HepG2 (cell line): Measurements from ENCODE around the gene FHIT. TPM values are rescaled to one million over a fixed set of nuclear protein-coding genes. Genes with fewer than 3 reads are reported as not detected.

Experiments
- ATAC-seq: fragments of 200-7000 bp; cut with Tn5 transposase; 3 replicates; pipeline ENCODE4 v1.9.1; 2020; ENCODE audit warnings: mild to moderate bottlenecking, moderate library complexity
- BruUV-seq: library from RNA; stranded (reverse); fragments of 400-500 nt; replicated peaks from 2 replicates; lab custom pipeline; 2021; lab: Mats Ljungman, UMichigan
- CTCF ChIA-PET: fragments of 300-600 bp; formaldehyde crosslinking; extraction: SDS; loops from one replicate; lab custom pipeline; 2021; ENCODE audit warnings: low total read pairs, inconsistent platforms, low intra/inter-chr PET ratio; lab: Yijun Ruan, JAX
- POLR2A ChIA-PET: fragments of 350-600 bp; sonication (Branson Sonifier 250); formaldehyde crosslinking; loops from one replicate; lab custom pipeline; 2020; ENCODE audit warnings: antibody characterized with exemption, inconsistent platforms; lab: Yijun Ruan, JAX
- DNase-seq: peaks from one replicate; pipeline ENCODE4 v3.0.0-alpha.2; 2015; ENCODE audit warnings: low spot score
- FAIRE-seq: peaks from 3 replicates; lab custom pipeline; 2011; peaks lifted over from hg19 to GRCh38; lab: Jason Lieb, UNC
- H2AFZ ChIP-seq: one replicate; pipeline ENCODE4 v1.6.1; 2011; ENCODE audit warnings: low read length, inconsistent platforms
- H3K27ac ChIP-seq: fragments of 300-600 bp; 3 replicates; pipeline ENCODE4 v1.8.0; 2011; ENCODE audit warnings: mixed run types, mild to moderate bottlenecking, mixed read lengths, low read length, inconsistent platforms; ENCODE audit not compliant: insufficient read depth; ENCODE audit errors: extremely low read length
- H3K27me3 ChIP-seq, 2 experiments: fragments of 200-600 bp in 1 of 2; 2 replicates in 1 of 2; 3 replicates in 1 of 2; pipeline versions ENCODE4 v1.6.0 to v1.8.0; 2011; ENCODE audit warnings: low read length in 2 of 2, mild to moderate bottlenecking in 2 of 2, moderate library complexity in 2 of 2, inconsistent platforms in 1 of 2; ENCODE audit not compliant: insufficient read depth in 2 of 2, control insufficient read depth in 1 of 2
- H3K36me3 ChIP-seq, 2 experiments: fragments of 200-600 bp in 1 of 2; replicated peaks in 1 of 2; 2 replicates in 1 of 2; 3 replicates in 1 of 2; pipeline versions ENCODE4 v1.5.1 to v1.8.0; 2011; ENCODE audit warnings: low read length in 2 of 2, inconsistent platforms in 1 of 2; ENCODE audit not compliant: insufficient read depth in 2 of 2, control insufficient read depth in 1 of 2
- H3K4me1 ChIP-seq: 2 replicates; pipeline ENCODE4 v1.5.1; 2012; ENCODE audit warnings: low read length, inconsistent platforms; ENCODE audit not compliant: insufficient read depth
- H3K4me2 ChIP-seq: 2 replicates; pipeline ENCODE4 v1.6.0; 2011; ENCODE audit warnings: low read depth, low read length, inconsistent platforms
- H3K4me3 ChIP-seq, 3 experiments: fragments of 200-600 bp in 1 of 3; sonication (generic), shearing (Covaris generic) in 1 of 3; replicated peaks in 1 of 3; 2 replicates each; pipeline ENCODE4 v1.5.1; 2011 to 2016; ENCODE audit warnings: low read length in 3 of 3, inconsistent platforms in 2 of 3, low read depth in 2 of 3, mild to moderate bottlenecking in 2 of 3, control low read depth in 1 of 3, mixed read lengths in 1 of 3; ENCODE audit not compliant: insufficient read depth in 1 of 3
- H3K79me2 ChIP-seq: one replicate; pipeline ENCODE4 v1.6.1; 2011; ENCODE audit warnings: low read length, inconsistent platforms; ENCODE audit not compliant: insufficient read depth
- H3K9ac ChIP-seq: 2 replicates; pipeline ENCODE4 v1.6.0; 2011; ENCODE audit warnings: mild to moderate bottlenecking, low read depth, low read length, inconsistent platforms; ENCODE audit not compliant: insufficient read depth
- H3K9me3 ChIP-seq: 2 replicates; pipeline ENCODE4 v1.5.1; 2012; ENCODE audit warnings: mild to moderate bottlenecking, low read length
- H4K20me1 ChIP-seq: 2 replicates; pipeline ENCODE4 v1.6.0; 2011; ENCODE audit warnings: inconsistent platforms, mild to moderate bottlenecking, low read length, moderate library complexity; ENCODE audit not compliant: insufficient read depth
- ATAD3A ChIP-seq: sonication (generic); formaldehyde crosslinking; IDR thresholded peaks from 2 replicates; pipeline ENCODE4 v1.4.0; 2020; ENCODE audit warnings: missing genetic modification reagents
- CBX2 ChIP-seq, 2 experiments: fragments of 200-600 bp in 1 of 2; sonication (generic); formaldehyde crosslinking in 1 of 2; IDR thresholded peaks; 2 replicates each; pipeline versions ENCODE4 v1.7.0 to v1.8.1; 2018 to 2022; ENCODE audit warnings: low read depth in 2 of 2, low read length in 1 of 2, mild to moderate bottlenecking in 1 of 2, missing genetic modification reagents in 1 of 2
- PBX2 ChIP-seq: IDR thresholded peaks from 2 replicates; pipeline ENCODE4 v1.6.1; 2016; ENCODE audit warnings: control low read depth
- ZBTB10 ChIP-seq: sonication (generic); formaldehyde crosslinking; IDR thresholded peaks from 2 replicates; pipeline ENCODE4 v1.4.0; 2020; ENCODE audit warnings: missing genetic modification reagents, borderline replicate concordance
- ZFP36L1 ChIP-seq: sonication (generic); formaldehyde crosslinking; IDR thresholded peaks from 2 replicates; pipeline ENCODE4 v1.8.0; 2022; ENCODE audit warnings: mild to moderate bottlenecking, missing genetic modification reagents, moderate library complexity
- ZNF33A ChIP-seq: sonication (generic); formaldehyde crosslinking; IDR thresholded peaks from 2 replicates; pipeline ENCODE4 v1.5.1; 2020; ENCODE audit warnings: missing genetic modification reagents, mild to moderate bottlenecking, moderate library complexity, borderline replicate concordance
- ZNF430 ChIP-seq: sonication (generic); formaldehyde crosslinking; IDR thresholded peaks from 2 replicates; pipeline ENCODE4 v1.9.0; 2021; ENCODE audit warnings: mild to moderate bottlenecking, missing genetic modification reagents
- ZNF468 ChIP-seq: sonication (generic); formaldehyde crosslinking; IDR thresholded peaks from 2 replicates; pipeline ENCODE4 v1.8.0; 2022; ENCODE audit warnings: mild to moderate bottlenecking, moderate library complexity, missing genetic modification reagents
- ZNF841 ChIP-seq: sonication (generic); formaldehyde crosslinking; IDR thresholded peaks from 2 replicates; pipeline ENCODE4 v1.8.1; 2023; ENCODE audit warnings: missing genetic modification reagents, borderline replicate concordance
- WGBS: methylation state at CpG from one replicate; pipeline ENCODE4 v1.1.6; 2017; ENCODE audit warnings: low lambda C conversion rate; 5-methylcytosine and 5-hydroxymethylcytosine counted together
- in situ Hi-C: cut with HindIII; loops from 2 replicates; pipeline ENCODE4 v1.10.0; 2017; ENCODE audit warnings: low pct_unique_long_range_greater_than_20kb; ENCODE audit not compliant: extremely low pct_ligation_motif_present
- intact Hi-C: fragments of 100-400 bp; cut with micrococcal nuclease; formaldehyde crosslinking; loops from one replicate; pipeline ENCODE4 v1.10.0; 2022; ENCODE audit not compliant: unreplicated experiment
- polyA plus RNA-seq, 8 experiments: library from polyadenylated mRNA; depleted of rRNA in 3 of 8; stranded (reverse) in 7 of 8; unstranded in 1 of 8; fragments of >200 nt; fragmentation: Illumina TruSeq in 4 of 8; extraction: Trizol in 4 of 8; gene quantifications; 2 replicates each; pipeline versions ENCODE4 v1.2.1 to v1.2.3, GENCODE V29; 2011 to 2016; ENCODE audit warnings: low read depth in 4 of 8, missing spikeins in 1 of 8, mixed read lengths in 1 of 8; ENCODE audit not compliant: insufficient read depth in 1 of 8
- total RNA-seq, 5 experiments: library from RNA; depleted of rRNA; stranded (reverse); fragments of >200 nt; fragmentation: Illumina TruSeq; extraction: Trizol; gene quantifications; 2 replicates each; pipeline ENCODE4 v1.2.3, GENCODE V29; 2016; ENCODE audit warnings: low read depth in 1 of 5
- TF ChIP-seq, protein P1 (sequence below), 2 experiments: sonication (generic) in 1 of 2; formaldehyde crosslinking in 1 of 2; IDR thresholded peaks; 2 replicates each; pipeline versions ENCODE4 v1.4.0 to v1.6.1; 2016 to 2020; ENCODE audit warnings: borderline replicate concordance in 1 of 2, low read depth in 1 of 2, mild to moderate bottlenecking in 1 of 2, missing genetic modification reagents in 1 of 2

Gene FHIT
- total and polyA plus RNA-seq, 2 of the 13 experiments (the other 11 are each of a cell fraction or from before 2014, with no cell fraction given) = 4.0 to 4.6 TPM

DNA sequence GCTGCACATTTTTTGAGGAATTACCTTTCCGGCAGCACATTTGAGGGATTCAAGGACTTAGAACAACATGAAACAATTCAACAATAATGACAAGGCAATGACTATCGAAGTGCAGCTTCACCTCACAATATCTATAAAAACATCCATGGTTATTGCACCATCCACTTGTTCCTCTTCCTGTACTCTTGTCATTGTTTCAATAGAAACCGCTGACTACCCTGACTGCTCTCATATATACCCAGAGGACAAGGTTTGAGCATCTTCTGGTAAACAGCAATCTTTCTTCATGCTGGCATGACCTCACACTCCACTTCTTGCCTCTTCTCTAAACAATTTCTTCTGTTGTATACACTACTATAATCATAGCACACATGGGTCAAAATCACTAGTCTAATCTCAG, 864.9 kb downstream of the FHIT start:
- Histone ChIP-seq H3K4me2 (no peak overlapping the region), H3K27me3 (no peaks in the 10 kb centered on the region), H4K20me1 (no peaks in the 10 kb centered on the region)
- DNase-seq = no peak
- intact Hi-C loops = no loop called here
- TF ChIP-seq, protein P1, sequence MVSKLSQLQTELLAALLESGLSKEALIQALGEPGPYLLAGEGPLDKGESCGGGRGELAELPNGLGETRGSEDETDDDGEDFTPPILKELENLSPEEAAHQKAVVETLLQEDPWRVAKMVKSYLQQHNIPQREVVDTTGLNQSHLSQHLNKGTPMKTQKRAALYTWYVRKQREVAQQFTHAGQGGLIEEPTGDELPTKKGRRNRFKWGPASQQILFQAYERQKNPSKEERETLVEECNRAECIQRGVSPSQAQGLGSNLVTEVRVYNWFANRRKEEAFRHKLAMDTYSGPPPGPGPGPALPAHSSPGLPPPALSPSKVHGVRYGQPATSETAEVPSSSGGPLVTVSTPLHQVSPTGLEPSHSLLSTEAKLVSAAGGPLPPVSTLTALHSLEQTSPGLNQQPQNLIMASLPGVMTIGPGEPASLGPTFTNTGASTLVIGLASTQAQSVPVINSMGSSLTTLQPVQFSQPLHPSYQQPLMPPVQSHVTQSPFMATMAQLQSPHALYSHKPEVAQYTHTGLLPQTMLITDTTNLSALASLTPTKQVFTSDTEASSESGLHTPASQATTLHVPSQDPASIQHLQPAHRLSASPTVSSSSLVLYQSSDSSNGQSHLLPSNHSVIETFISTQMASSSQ (IDR thresholded peaks at IDR 0.05; ENCODE audit: low read depth) = no peak
- TF ChIP-seq, protein P1 (CRISPR knock-in tag; IDR thresholded peaks at IDR 0.05; ENCODE audit: borderline replicate concordance) = no peak
- TF ChIP-seq ZBTB10 (CRISPR knock-in tag) (no peak), ZNF33A (CRISPR knock-in tag) (no peak), PBX2 (CRISPR knock-in tag) (no peak), ZNF841 (CRISPR knock-in tag) (no peak), ZNF468 (no peak), CBX2 (IDR thresholded peaks at IDR 0.05; ENCODE audit: low read depth, low read length) (no peak), CBX2 (CRISPR knock-in tag; IDR thresholded peaks at IDR 0.05; ENCODE audit: low read depth) (no peak), ZFP36L1 (CRISPR knock-in tag) (no peak), ATAD3A (CRISPR knock-in tag) (no peak), ZNF430 (CRISPR knock-in tag) (no peak)
- TF ChIP-seq, all 625 proteins: peak for 0
- H3K4me1 ChIP-seq = no peaks in the 10 kb centered on the region
- H3K9ac ChIP-seq = no peak overlapping the region
- H3K79me2 ChIP-seq = no peaks in the 10 kb centered on the region
- CTCF ChIA-PET = no interaction called here
- ATAC-seq = no peak
- H2AFZ ChIP-seq = no peak overlapping the region
- POLR2A ChIA-PET = no interaction called here
- H3K4me3 ChIP-seq = no peak overlapping the region
- H3K36me3 ChIP-seq = no peaks in the 10 kb centered on the region
- no peaks in the 10 kb centered on the region for H3K9me3 ChIP-seq
- H3K27ac ChIP-seq = no peak overlapping the region
- BruUV-seq = no TSS peak
- no peak for FAIRE-seq
- 50% methylated on average over 3 of the region's 3 CpGs for WGBS
- in situ Hi-C loops = no loop called here
